Measurements from ENCODE around the gene TKFC.
A peak's percentile ranks its signal among the peaks of the same experiment; 100 is the strongest.

The TKFC gene

GRCh38 chr11:61294717-61295595, 38.1 kb upstream of the TKFC start, which contains the start of gene VWCE:
TSS of gene VWCE (minus strand) at chr11:61295316. CDS start at chr11:61295037, 279 bp downstream.
- H2AFZ ChIP-seq (ENCODE audit: low read depth, low read length) = peak within 1 kb of the TSS; percentile 63
- no peaks in the 10 kb centered on the region for H4K20me1 ChIP-seq (ENCODE audit: insufficient read depth, low read length)
- H3K27ac ChIP-seq (ENCODE audit: low read length) = peak within 1 kb of the TSS; percentile 48

GRCh38 chr11:61295596-61295926, 37.5 kb upstream of the TKFC start:
- peak overlapping the region; percentile 72; the same call in 1 of the 2 replicates for H3K9ac ChIP-seq (ENCODE audit: low read length)
- no peak overlapping the region for H3K27ac ChIP-seq (ENCODE audit: low read length)
- no peak overlapping the region for H2AFZ ChIP-seq (ENCODE audit: low read depth, low read length)
- peaks cover 25% of the 10 kb centered on the region for H3K36me3 ChIP-seq (replicated peaks; ENCODE audit: low read depth, low read length)
- H3K4me2 ChIP-seq (ENCODE audit: low read length) = peak overlapping the region; percentile 85
- TF ChIP-seq EZH2phosphoT487 (IDR thresholded peaks at IDR 0.05; ENCODE audit: low read depth) (no peak), CTCF (IDR thresholded peaks at IDR 0.05; ENCODE audit: low read depth, low read length) (no peak)
- H3K4me3 ChIP-seq (ENCODE audit: low read length) = peak overlapping the region; percentile 85
- H3K9me3 ChIP-seq (ENCODE audit: insufficient read depth, low read length) = no peaks in the 10 kb centered on the region
- no peaks in the 10 kb centered on the region for H4K20me1 ChIP-seq (ENCODE audit: insufficient read depth, low read length)
- no peaks in the 10 kb centered on the region for H3K27me3 ChIP-seq (ENCODE audit: low read depth, low read length)
- H3K4me1 ChIP-seq (ENCODE audit: low read length) = peaks cover 15% of the 10 kb centered on the region; the same call in 1 of the 2 replicates
- H3K79me2 ChIP-seq (ENCODE audit: low read length) = peaks cover 20% of the 10 kb centered on the region

More at GRCh38 chr11:61294717-61295595, 38.1 kb upstream of the TKFC start, which contains the start of gene VWCE:
- peaks cover 15% of the 10 kb centered on the region; the same call in 1 of the 2 replicates for H3K4me1 ChIP-seq (ENCODE audit: low read length)
- peak within 1 kb of the TSS; percentile 72 for H3K9ac ChIP-seq (ENCODE audit: low read length)
- peak within 1 kb of the TSS; percentile 85 for H3K4me2 ChIP-seq (ENCODE audit: low read length)
- H3K79me2 ChIP-seq (ENCODE audit: low read length) = peaks cover 20% of the 10 kb centered on the region
- H3K27me3 ChIP-seq (ENCODE audit: low read depth, low read length) = no peaks in the 10 kb centered on the region
- peak within 1 kb of the TSS; percentile 85 for H3K4me3 ChIP-seq (ENCODE audit: low read length)
- H3K36me3 ChIP-seq (replicated peaks; ENCODE audit: low read depth, low read length) = peaks cover 19% of the 10 kb centered on the region
- TF ChIP-seq CTCF (IDR thresholded peaks at IDR 0.05; ENCODE audit: low read depth, low read length) (peak; percentile 43), EZH2phosphoT487 (IDR thresholded peaks at IDR 0.05; ENCODE audit: low read depth) (no peak)
- H3K9me3 ChIP-seq (ENCODE audit: insufficient read depth, low read length) = no peaks in the 10 kb centered on the region

- Histone ChIP-seq H4K20me1 (ENCODE audit: insufficient read depth, low read length) (no peaks in the 10 kb centered on the region), H3K9me3 (ENCODE audit: insufficient read depth, low read length) (no peaks in the 10 kb centered on the region), H3K4me2 (ENCODE audit: low read length) (no peak overlapping the region), H3K27ac (ENCODE audit: low read length) (peak overlapping the region; percentile 5; the same call in 1 of the 2 replicates), H3K9ac (ENCODE audit: low read length) (no peak overlapping the region), H3K4me1 (ENCODE audit: low read length) (peaks cover 15% of the 10 kb centered on the region; the same call in 1 of the 2 replicates), H2AFZ (ENCODE audit: low read depth, low read length) (no peak overlapping the region), H3K79me2 (ENCODE audit: low read length) (peaks cover 12% of the 10 kb centered on the region), H3K27me3 (ENCODE audit: low read depth, low read length) (no peaks in the 10 kb centered on the region), H3K4me3 (ENCODE audit: low read length) (no peak overlapping the region), H3K36me3 (replicated peaks; ENCODE audit: low read depth, low read length) (peaks cover 43% of the 10 kb centered on the region)
- TF ChIP-seq EZH2phosphoT487 (IDR thresholded peaks at IDR 0.05; ENCODE audit: low read depth) (no peak), CTCF (IDR thresholded peaks at IDR 0.05; ENCODE audit: low read depth, low read length) (no peak)
These were observed 35.7 kb upstream of the TKFC start for GRCh38 chr11:61297341-61297740.

GRCh38 chr11:61297746-61298145, 35.3 kb upstream of the TKFC start:
- Histone ChIP-seq H3K9me3 (ENCODE audit: insufficient read depth, low read length) (no peaks in the 10 kb centered on the region), H4K20me1 (ENCODE audit: insufficient read depth, low read length) (no peaks in the 10 kb centered on the region), H3K79me2 (ENCODE audit: low read length) (peaks cover 8% of the 10 kb centered on the region), H2AFZ (ENCODE audit: low read depth, low read length) (no peak overlapping the region), H3K36me3 (replicated peaks; ENCODE audit: low read depth, low read length) (peaks cover 47% of the 10 kb centered on the region), H3K4me3 (ENCODE audit: low read length) (no peak overlapping the region), H3K27ac (ENCODE audit: low read length) (peak overlapping the region; percentile 5; the same call in 1 of the 2 replicates), H3K4me2 (ENCODE audit: low read length) (no peak overlapping the region), H3K4me1 (ENCODE audit: low read length) (peaks cover 15% of the 10 kb centered on the region; the same call in 1 of the 2 replicates), H3K9ac (ENCODE audit: low read length) (no peak overlapping the region), H3K27me3 (ENCODE audit: low read depth, low read length) (no peaks in the 10 kb centered on the region)
- TF ChIP-seq EZH2phosphoT487 (IDR thresholded peaks at IDR 0.05; ENCODE audit: low read depth) = no peak
- no peak for TF ChIP-seq CTCF (IDR thresholded peaks at IDR 0.05; ENCODE audit: low read depth, low read length)
